ENCODE data around the gene PCDH9.
"Not testable (repeated sequence)": the region's sequence is repeated elsewhere in the genome, so short reads cannot be mapped to it uniquely, and the experiment has no call there.

PCDH9 gene

GRCh38 chr13:67119481-67119894 is 110.6 kb downstream of the PCDH9 start:
- DNase-seq, result peak; percentile 29

- DNase-seq, result no peak
These were observed 111.9 kb downstream of the PCDH9 start for GRCh38 chr13:67118277-67118676.

- DNase-seq, result no peak
These were observed 113.1 kb downstream of the PCDH9 start for GRCh38 chr13:67117010-67117550.

GRCh38 chr13:67107979-67108378 is 122.2 kb downstream of the PCDH9 start:
- no peak for DNase-seq

DNA sequence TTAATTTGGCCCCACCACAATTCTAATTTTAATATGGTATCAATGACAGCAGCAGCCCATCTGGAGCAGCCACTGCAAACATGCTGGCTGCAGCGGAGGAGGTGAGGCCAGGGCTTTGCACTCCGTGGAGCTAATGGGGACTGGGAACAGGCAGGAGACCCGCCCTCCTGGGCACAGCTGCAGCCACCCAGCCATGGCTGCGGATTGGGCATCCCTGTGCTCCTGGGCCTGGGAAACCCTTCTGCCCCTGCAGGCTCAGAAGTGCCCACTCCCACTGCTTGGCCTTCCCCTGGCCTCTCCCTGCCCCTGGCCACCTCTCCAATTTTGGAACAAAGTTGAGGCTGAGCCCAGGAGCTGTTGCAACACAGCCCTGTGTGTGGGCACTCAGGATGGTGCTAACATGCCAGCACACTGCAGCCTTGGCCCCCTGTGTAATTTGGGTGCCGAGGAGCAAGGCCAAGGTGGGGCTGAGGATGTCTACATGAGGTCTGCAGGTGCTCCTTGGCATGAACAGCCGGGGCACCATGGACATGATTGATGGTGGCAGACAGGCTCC is 123.6 kb downstream of the PCDH9 start:
- no peak for DNase-seq

DNA sequence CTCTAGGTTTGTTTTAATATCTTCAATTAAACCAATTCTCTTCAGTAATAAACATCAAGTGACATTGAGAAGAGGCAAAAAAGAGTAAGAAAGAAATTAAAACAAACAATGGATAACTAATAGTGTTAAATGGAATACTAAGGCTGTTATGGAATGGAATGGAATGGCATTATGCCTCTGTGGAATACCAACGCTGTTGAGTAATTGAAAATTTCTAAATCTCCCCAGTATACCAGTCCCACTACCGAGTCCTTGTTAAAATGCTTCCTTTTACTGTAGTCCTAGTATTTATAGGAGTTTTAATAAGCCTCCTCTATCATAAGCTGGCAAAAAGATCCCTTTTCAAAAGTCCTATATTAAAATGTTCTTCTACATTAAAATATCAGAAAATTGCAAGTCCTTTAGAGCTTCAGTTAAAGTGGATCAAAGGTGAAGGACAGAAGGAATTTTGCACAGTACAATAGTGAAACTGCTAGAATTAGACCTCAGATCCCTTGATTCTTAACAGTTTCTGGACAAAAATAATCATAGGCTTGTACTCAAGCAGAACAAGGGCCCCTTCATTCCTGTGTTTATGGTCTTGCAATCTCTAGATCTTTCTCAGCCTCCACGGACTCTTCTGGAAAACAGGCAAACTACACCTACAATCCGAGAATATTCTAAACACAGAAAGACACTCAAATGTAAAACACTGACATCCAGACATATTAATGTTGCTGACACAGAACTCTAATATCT is 128.2 kb downstream of the PCDH9 start:
- DNase-seq, result no peak

- no peak for DNase-seq
These were observed 129.4 kb downstream of the PCDH9 start for GRCh38 chr13:67100730-67101129.

GRCh38 chr13:67099494-67099893 is 130.6 kb downstream of the PCDH9 start:
- no peak for DNase-seq

- no peak for DNase-seq
These were observed 132.2 kb downstream of the PCDH9 start for GRCh38 chr13:67097892-67098452.

DNA sequence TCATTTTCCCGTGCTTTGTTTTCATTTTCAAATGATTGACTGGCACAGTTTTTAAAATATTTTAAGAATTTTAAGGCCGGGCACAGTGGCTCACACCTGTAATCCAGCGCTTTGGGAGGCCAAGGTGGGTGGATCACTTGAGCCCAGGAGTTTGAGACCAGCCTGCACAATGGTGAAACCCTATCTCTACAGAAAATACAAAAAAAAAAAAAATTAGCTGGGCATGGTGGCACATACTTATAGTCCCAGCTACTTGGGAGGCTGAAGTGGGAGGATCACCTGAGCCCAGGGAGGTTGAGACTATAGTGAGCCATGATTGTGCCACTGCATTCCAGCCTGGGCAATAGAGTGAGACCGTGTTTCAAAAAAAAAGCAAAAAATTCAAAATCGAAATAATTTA is 133.2 kb downstream of the PCDH9 start:
- not testable (repeated sequence) for DNase-seq

DNA sequence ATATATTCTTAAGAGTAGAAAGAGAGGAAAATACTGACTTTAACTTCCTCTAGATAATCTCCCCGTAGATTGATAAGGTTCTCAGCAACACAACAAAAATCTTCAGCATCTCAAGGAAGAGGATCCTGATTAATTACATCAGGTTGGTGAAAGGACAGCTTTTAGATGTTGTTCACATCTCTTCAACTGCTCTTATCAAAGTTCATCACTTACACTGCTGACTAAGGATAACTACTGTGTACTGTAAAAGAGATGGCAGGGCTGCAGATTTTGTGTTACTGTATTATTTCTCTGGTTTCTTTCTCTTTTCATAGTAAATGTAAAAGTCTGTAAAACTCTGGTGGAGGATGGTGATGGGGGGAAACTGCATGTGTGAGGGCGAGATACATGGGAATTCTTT is 133.7 kb downstream of the PCDH9 start:
- no peak for DNase-seq

DNA sequence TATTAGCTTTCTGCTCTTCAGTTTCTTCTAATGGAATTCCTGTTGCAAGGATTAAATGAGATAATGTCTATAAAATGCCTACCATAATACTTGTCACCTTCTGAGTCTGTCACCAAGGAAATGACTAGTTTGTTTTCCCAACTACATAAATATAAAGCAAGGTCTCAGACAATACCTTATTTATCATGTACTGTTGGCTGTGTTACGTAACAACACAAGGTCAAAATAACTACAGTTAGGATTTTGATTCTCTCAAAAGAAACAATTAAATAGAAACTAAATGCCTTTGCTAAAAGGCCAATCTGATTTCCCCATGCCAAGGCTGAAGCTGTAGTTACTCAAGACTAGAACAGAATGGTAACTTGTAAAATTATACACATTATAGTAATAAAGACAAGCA is 134.5 kb downstream of the PCDH9 start:
- no peak for DNase-seq

DNA sequence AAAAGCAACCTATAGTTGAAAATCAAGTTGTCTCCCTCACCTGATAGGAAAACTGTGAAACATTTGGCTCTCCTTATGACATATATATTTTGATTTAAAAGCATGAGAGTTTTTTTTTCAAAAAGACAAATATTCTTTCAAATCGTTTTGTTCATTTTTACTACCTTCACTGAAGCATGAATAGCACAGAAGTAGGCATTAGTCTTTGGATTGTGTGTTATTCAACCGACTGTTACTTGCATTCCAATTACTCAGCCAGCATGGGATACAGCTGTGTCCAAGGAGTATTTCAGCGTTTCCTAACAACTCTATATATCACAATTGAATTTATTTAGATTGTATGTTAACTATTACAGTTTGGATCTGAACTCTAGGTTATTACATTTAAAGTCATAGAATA is 135.2 kb downstream of the PCDH9 start:
- no peak for DNase-seq

GRCh38 chr13:67094078-67094477 is 136.1 kb downstream of the PCDH9 start:
- DNase-seq, result no peak

DNA sequence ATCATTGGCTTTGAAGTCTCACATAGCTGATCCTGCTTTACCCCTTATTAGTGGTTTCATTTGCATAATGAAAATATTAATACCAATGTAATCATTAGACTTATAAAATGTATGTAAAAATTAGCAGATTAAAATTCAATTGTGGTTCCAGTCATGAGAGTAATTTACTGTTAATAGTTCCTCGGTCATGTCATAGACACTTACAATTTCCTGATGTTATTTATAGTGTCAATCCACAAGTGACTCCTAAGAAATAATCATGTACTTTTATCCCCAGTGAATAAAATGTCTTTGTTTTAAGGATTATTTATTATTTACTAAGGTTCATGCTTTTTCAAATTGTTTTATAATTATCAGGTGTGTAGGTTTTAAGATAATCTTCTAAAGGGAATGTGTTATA is 138.5 kb downstream of the PCDH9 start:
- DNase-seq, result no peak

- no peak for DNase-seq
These were observed 139.3 kb downstream of the PCDH9 start for GRCh38 chr13:67090856-67091255.

DNA sequence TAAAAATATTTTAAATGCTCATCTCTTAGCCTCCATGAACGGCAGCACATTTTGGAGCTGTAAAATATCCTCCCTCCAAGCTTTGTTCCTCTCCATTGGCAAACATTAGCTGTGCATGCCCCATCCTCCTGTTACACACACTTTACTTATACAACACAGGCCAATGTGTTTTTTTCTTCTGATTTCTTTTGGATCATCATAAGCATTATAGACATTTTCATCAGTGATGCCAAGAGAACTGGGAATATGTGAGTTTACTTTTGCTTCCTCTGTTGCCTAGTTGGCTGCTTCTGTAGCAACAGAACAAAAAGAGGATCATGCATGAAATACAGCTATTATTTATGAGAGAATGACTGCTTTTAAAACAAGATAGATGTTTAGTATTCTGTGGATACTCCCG is 142.6 kb downstream of the PCDH9 start:
- no peak for DNase-seq

DNA sequence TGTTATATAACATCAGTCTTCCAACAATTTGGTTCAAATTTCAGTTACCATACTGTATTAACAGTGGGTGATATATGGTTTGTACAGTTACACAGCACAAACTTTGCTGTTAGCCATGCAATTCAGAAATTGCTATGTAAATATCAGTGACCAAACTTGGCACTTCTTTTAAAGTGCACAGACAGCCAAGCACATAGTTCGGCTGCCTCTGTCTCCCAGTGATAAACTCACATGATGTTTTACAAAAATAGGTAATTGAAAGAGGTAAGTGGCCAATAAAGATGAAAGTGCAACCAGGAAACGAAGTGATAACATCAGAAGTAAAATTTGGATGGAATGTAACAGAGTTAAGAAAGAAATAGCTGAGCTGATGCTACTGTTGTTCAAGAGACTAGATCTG is 143.9 kb downstream of the PCDH9 start:
- no peak for DNase-seq

GRCh38 chr13:67084066-67084465 is 146.1 kb downstream of the PCDH9 start:
- DNase-seq, result no peak

GRCh38 chr13:67083519-67083918 is 146.6 kb downstream of the PCDH9 start:
- DNase-seq, result no peak

- DNase-seq, result no peak
These were observed 149.8 kb downstream of the PCDH9 start for GRCh38 chr13:67080351-67080750.

DNA sequence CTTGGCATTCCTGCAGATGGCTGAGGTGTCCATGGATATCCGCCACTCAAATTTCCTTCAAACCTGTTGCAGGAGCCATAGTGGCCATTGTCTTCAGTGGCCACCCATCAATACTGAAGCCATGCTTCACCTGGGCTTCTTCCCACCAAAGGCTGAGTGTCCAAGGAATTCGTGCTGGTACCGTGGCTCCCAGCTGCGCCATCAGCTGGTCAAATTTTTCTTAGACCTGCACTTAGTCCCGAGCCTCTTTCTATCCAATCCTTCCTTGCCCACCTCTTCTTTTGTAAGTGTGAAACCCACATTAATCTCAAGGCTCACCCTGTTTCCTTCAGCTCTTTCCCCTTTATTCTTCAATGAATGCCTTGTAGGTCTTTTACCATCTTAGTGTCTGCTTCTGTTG is 152.1 kb downstream of the PCDH9 start:
- no peak for DNase-seq

GRCh38 chr13:67077132-67077531 is 153.0 kb downstream of the PCDH9 start:
- no peak for DNase-seq

GRCh38 chr13:67076378-67076777 is 153.8 kb downstream of the PCDH9 start:
- DNase-seq, result no peak
